K562 (cell line): Measurements from ENCODE around the gene B4GALNT2. TPM values are rescaled to one million over a fixed set of nuclear protein-coding genes. Genes with fewer than 3 reads are reported as not detected.

Experiments used
- ATAC-seq: fragments of 200-7000 bp; cut with Tn5 transposase; 3 replicates; pipeline ENCODE4 v1.9.1; 2020; ENCODE audit warnings: moderate library complexity
- BruUV-seq: library from RNA; stranded (reverse); fragments of 400-500 nt; replicated peaks from 2 replicates; lab custom pipeline; 2021; lab: Mats Ljungman, UMichigan
- CTCF ChIA-PET: fragments of 300-600 bp; formaldehyde crosslinking; extraction: SDS; loops from one replicate; lab custom pipeline; 2021; ENCODE audit warnings: low intra/inter-chr PET ratio; lab: Yijun Ruan, JAX
- POLR2A ChIA-PET: fragments of 300-600, 350-650 bp; sonication (Branson Sonifier 250); formaldehyde crosslinking; extraction: SDS; loops from one replicate; lab custom pipeline; 2021; ENCODE audit warnings: antibody characterized with exemption, inconsistent platforms; lab: Yijun Ruan, JAX
- DNase-seq, 4 experiments: peaks; one replicate each; pipeline versions ENCODE4 v3.0.0 to v3.0.0-alpha.2; 2011 to 2018; ENCODE audit warnings: low spot score in 3 of 4, mixed read lengths in 3 of 4; ENCODE audit errors: extremely low read depth in 1 of 4
- FAIRE-seq: peaks from 2 replicates; lab custom pipeline; 2011; peaks lifted over from hg19 to GRCh38; lab: Jason Lieb, UNC
- H2AFZ ChIP-seq: 2 replicates; pipeline ENCODE4 v1.6.0; 2011; ENCODE audit warnings: low read depth, low read length, control low read depth, inconsistent platforms
- H3K27ac ChIP-seq: fragments of 200-600 bp; 3 replicates; pipeline ENCODE4 v1.8.0; 2011; ENCODE audit warnings: low read depth, mild to moderate bottlenecking, control low read depth, inconsistent platforms, low read length, moderate library complexity, mixed read lengths; ENCODE audit errors: extremely low read depth
- H3K27me3 ChIP-seq, 2 experiments: fragments of 300-600 bp in 1 of 2; 2 replicates in 1 of 2; 3 replicates in 1 of 2; pipeline versions ENCODE4 v1.6.0 to v1.8.0; 2011; ENCODE audit warnings: inconsistent platforms in 2 of 2, low read length in 2 of 2, mild to moderate bottlenecking in 1 of 2, mixed read lengths in 1 of 2, moderate library complexity in 1 of 2; ENCODE audit not compliant: control insufficient read depth in 2 of 2, insufficient read depth in 2 of 2
- H3K36me3 ChIP-seq: fragments of 300-600 bp; 3 replicates; pipeline ENCODE4 v1.8.0; 2011; ENCODE audit warnings: mild to moderate bottlenecking, low read length, inconsistent platforms; ENCODE audit not compliant: control insufficient read depth, insufficient read depth
- H3K4me1 ChIP-seq, 2 experiments: fragments of 200-600 bp in 1 of 2; replicated peaks in 1 of 2; 2 replicates in 1 of 2; 3 replicates in 1 of 2; pipeline versions ENCODE4 v1.5.1 to v1.8.0; 2011; ENCODE audit warnings: inconsistent platforms in 2 of 2, low read length in 2 of 2, mild to moderate bottlenecking in 1 of 2, mixed read lengths in 1 of 2, moderate library complexity in 1 of 2; ENCODE audit not compliant: control insufficient read depth in 2 of 2, insufficient read depth in 2 of 2
- H3K4me2 ChIP-seq: 2 replicates; pipeline ENCODE4 v1.6.1; 2011; ENCODE audit warnings: low read length, control low read depth, inconsistent platforms, mixed read lengths; ENCODE audit not compliant: insufficient read depth
- H3K4me3 ChIP-seq: fragments of 200-600 bp; sonication (generic), shearing (Covaris generic); 2 replicates; pipeline ENCODE4 v1.5.1; 2016; ENCODE audit warnings: control low read depth, inconsistent platforms
- H3K79me2 ChIP-seq: fragments of 200-600 bp; 3 replicates; pipeline ENCODE4 v1.8.0; 2011; ENCODE audit warnings: low read length, inconsistent platforms; ENCODE audit not compliant: control insufficient read depth, insufficient read depth
- H3K9ac ChIP-seq, 2 experiments: 2 replicates each; pipeline versions ENCODE4 v1.6.0 to v1.6.1; 2011; ENCODE audit warnings: low read depth in 2 of 2, low read length in 2 of 2, control low read depth in 1 of 2, inconsistent platforms in 1 of 2, mild to moderate bottlenecking in 1 of 2, mixed read lengths in 1 of 2; ENCODE audit not compliant: insufficient read depth in 1 of 2
- H3K9me1 ChIP-seq: one replicate; pipeline ENCODE4 v1.6.0; 2011; ENCODE audit warnings: inconsistent platforms, mild to moderate bottlenecking, low read length, moderate library complexity; ENCODE audit not compliant: control insufficient read depth, insufficient read depth
- H3K9me3 ChIP-seq: replicated peaks from 2 replicates; pipeline ENCODE4 v1.5.1; 2011; ENCODE audit warnings: low read depth, low read length, inconsistent platforms; ENCODE audit not compliant: control insufficient read depth, insufficient read depth
- H4K20me1 ChIP-seq: replicated peaks from 2 replicates; pipeline ENCODE4 v1.6.1; 2011; ENCODE audit warnings: low read length, inconsistent platforms, mixed read lengths; ENCODE audit not compliant: control insufficient read depth, insufficient read depth
- MEF2D ChIP-seq: conservative IDR thresholded peaks from 2 replicates; pipeline ENCODE4 v1.6.1; 2016; ENCODE audit warnings: low read depth, missing genetic modification characterization, missing compliant biosample characterization
- ZFP36 ChIP-seq: fragments of 150-350 bp; IDR thresholded peaks from 2 replicates; pipeline ENCODE4 v1.6.1; 2018; ENCODE audit warnings: low read length, low read depth; ENCODE audit not compliant: partially characterized antibody
- WGBS: fragments of 100-300 bp; shearing (Covaris generic); methylation state at CpG from one replicate; pipeline ENCODE4 v1.1.6; 2016; ENCODE audit warnings: low coverage, mixed read lengths; ENCODE audit not compliant: insufficient coverage; ENCODE audit errors: missing lambda C conversion rate; 5-methylcytosine and 5-hydroxymethylcytosine counted together
- in situ Hi-C: fragments of 300-500 bp; cut with MboI; formaldehyde crosslinking; loops from 4 replicates; pipeline ENCODE4 v1.15.0; 2018; ENCODE audit warnings: inconsistent platforms, mixed read lengths
- intact Hi-C: fragments of 100-400 bp; cut with micrococcal nuclease; formaldehyde crosslinking; loops from 2 replicates; pipeline ENCODE4 v1.14.2; 2022
- polyA plus RNA-seq, 8 experiments: library from polyadenylated mRNA; depleted of rRNA in 4 of 8; stranded (reverse) in 5 of 8; unstranded in 3 of 8; fragments of >200 nt; fragmentation: Nextera tagmentation in 2 of 8; fragmentation: Illumina TruSeq in 1 of 8; extraction: Ambion mirVana in 2 of 8; extraction: Trizol in 1 of 8; gene quantifications; 2 replicates each; pipeline versions ENCODE4 v1.2.1 to v1.2.3, GENCODE V29; 2011 to 2014; ENCODE audit warnings: inconsistent platforms in 1 of 8, missing spikeins in 1 of 8
- total RNA-seq, 7 experiments: library from RNA; depleted of rRNA in 6 of 7; stranded (reverse); fragments of >200 nt in 6 of 7; fragmentation: Illumina TruSeq in 2 of 7; extraction: Trizol in 2 of 7; gene quantifications; 2 replicates each; pipeline versions ENCODE4 v1.2.1 to v1.2.3, GENCODE V29; 2011 to 2021; ENCODE audit warnings: low replicate concordance in 1 of 7
- TF ChIP-seq, protein P1 (sequence below): fragments of 450-650 bp; IDR thresholded peaks from 2 replicates; pipeline ENCODE4 v1.7.1; 2018; ENCODE audit warnings: mild to moderate bottlenecking, low read depth; ENCODE audit not compliant: partially characterized antibody

The B4GALNT2 gene
- total and polyA plus RNA-seq, 9 of the 15 experiments (the other 6 are each of a cell fraction or from before 2014, with no cell fraction given): not detected

DNA sequence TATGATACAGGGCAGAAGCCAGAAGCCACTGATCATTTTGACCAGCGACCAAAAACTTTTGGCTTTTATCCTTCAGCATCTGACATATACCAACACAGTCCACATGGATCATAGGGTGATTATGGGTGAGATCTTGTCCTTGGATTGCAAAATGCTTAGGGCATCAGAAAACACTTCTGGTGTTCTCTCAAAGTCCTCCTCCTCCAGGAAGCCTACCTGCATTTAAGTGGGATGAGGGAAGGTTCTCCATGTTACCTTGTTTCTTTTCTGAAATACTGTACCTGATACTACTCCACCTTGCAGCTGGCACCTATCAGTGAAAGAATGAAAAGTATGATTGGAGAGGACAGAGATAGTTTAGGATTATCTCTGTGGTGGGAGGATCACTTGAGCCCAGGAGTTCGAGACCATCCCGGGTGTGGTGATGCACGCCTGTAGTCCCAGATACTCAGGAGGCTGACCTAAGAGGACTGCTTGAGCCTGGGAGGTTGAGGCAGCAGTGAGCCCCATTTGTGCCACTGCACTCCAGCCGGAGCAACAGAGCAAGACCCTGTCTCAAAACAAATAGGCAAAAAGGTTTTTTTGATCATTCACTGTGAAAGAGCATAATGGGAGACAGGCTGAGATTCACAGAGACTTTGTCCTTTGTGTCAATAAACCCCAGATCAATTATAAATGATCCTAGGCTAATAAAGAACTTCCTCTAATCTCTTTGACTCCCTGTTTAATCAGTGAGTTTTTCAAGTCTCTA is 46.8 kb upstream of the B4GALNT2 start:
- 0% methylated on average over 5 of the region's 5 CpGs for WGBS
- POLR2A ChIA-PET: interaction anchor here (1.1 kb wide), 1 partner anchor 11 kb away, joined by 3 read pairs; no protein-coding TSS in a partner anchor
- TF ChIP-seq ZFP36 (peak; percentile 79), MEF2D (tag) (no peak)
- TF ChIP-seq, protein P1, sequence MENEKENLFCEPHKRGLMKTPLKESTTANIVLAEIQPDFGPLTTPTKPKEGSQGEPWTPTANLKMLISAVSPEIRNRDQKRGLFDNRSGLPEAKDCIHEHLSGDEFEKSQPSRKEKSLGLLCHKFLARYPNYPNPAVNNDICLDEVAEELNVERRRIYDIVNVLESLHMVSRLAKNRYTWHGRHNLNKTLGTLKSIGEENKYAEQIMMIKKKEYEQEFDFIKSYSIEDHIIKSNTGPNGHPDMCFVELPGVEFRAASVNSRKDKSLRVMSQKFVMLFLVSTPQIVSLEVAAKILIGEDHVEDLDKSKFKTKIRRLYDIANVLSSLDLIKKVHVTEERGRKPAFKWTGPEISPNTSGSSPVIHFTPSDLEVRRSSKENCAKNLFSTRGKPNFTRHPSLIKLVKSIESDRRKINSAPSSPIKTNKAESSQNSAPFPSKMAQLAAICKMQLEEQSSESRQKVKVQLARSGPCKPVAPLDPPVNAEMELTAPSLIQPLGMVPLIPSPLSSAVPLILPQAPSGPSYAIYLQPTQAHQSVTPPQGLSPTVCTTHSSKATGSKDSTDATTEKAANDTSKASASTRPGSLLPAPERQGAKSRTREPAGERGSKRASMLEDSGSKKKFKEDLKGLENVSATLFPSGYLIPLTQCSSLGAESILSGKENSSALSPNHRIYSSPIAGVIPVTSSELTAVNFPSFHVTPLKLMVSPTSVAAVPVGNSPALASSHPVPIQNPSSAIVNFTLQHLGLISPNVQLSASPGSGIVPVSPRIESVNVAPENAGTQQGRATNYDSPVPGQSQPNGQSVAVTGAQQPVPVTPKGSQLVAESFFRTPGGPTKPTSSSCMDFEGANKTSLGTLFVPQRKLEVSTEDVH: no peak
- H3K27me3 ChIP-seq: peaks cover 10 to 20% of the 10 kb centered on the region in 2 experiments; a peak in 4 of 5 replicates
- intact Hi-C loops: no loop called here
- no peaks in the 10 kb centered on the region for H3K9me3 ChIP-seq
- no TSS peak for BruUV-seq
- CTCF ChIA-PET: no interaction called here
- no peak overlapping the region for H3K4me3 ChIP-seq
- ATAC-seq: no peak
- H2AFZ ChIP-seq: no peak overlapping the region
- no peaks in the 10 kb centered on the region for H3K9me1 ChIP-seq
- no peaks in the 10 kb centered on the region for H3K79me2 ChIP-seq
- FAIRE-seq: no peak
- no peak overlapping the region for H3K4me2 ChIP-seq
- no peak for DNase-seq
- H3K9ac ChIP-seq: no peak overlapping the region
- no peaks in the 10 kb centered on the region for H4K20me1 ChIP-seq
- no peaks in the 10 kb centered on the region for H3K4me1 ChIP-seq
- no peaks in the 10 kb centered on the region for H3K36me3 ChIP-seq
- in situ Hi-C loops: no loop called here
- H3K27ac ChIP-seq: no peak overlapping the region
